ENCODE measurements around the gene BEND6.
"Not testable (repeated sequence)": the region's sequence is repeated elsewhere in the genome, so short reads cannot be mapped to it uniquely, and the experiment has no call there.

DNA sequence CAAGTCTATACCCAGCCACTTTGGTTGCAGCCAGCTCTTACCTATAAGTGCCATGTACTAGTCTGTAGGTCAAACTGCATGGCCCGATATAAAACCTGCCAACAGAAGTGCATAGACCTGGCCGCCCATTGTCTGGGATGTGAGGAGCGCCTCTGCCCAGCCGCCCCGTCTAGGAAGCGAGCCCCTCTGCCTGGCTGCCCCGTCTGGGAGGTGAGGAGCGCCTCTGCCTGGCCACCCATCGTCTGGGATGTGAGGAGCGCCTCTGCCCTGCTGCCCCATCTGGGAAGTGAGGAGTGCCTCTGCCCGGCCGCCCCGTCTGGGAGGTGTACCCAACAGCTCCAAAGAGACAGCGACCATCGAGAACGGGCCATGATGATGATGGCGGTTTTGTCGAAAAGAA is 44.8 kb downstream of the BEND6 start:
- not testable (repeated sequence) for TF ChIP-seq POLR2AphosphoS5, POLR2A, EP300 (IDR thresholded peaks at IDR 0.05)
- TF ChIP-seq, protein P1, sequence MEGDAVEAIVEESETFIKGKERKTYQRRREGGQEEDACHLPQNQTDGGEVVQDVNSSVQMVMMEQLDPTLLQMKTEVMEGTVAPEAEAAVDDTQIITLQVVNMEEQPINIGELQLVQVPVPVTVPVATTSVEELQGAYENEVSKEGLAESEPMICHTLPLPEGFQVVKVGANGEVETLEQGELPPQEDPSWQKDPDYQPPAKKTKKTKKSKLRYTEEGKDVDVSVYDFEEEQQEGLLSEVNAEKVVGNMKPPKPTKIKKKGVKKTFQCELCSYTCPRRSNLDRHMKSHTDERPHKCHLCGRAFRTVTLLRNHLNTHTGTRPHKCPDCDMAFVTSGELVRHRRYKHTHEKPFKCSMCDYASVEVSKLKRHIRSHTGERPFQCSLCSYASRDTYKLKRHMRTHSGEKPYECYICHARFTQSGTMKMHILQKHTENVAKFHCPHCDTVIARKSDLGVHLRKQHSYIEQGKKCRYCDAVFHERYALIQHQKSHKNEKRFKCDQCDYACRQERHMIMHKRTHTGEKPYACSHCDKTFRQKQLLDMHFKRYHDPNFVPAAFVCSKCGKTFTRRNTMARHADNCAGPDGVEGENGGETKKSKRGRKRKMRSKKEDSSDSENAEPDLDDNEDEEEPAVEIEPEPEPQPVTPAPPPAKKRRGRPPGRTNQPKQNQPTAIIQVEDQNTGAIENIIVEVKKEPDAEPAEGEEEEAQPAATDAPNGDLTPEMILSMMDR (IDR thresholded peaks at IDR 0.05), result not testable (repeated sequence)
